Nephron (organoid): ENCODE measurements around the gene MVK.

ENCODE experiments used
- H3K27ac Mint-ChIP-seq, 3 experiments: 2 replicates each; pipeline ENCODE4 v1.8.0; 2020; ENCODE audit warnings: mixed read lengths in 3 of 3, mild to moderate bottlenecking in 2 of 3, moderate library complexity in 1 of 3
- H3K27me3 Mint-ChIP-seq: 2 replicates; pipeline ENCODE4 v1.8.0; 2021; ENCODE audit warnings: low read depth, mild to moderate bottlenecking, moderate library complexity, mixed read lengths
- H3K36me3 Mint-ChIP-seq: 2 replicates; pipeline ENCODE4 v1.8.0; 2020; ENCODE audit warnings: low read depth, mixed read lengths
- H3K4me1 Mint-ChIP-seq: 2 replicates; pipeline ENCODE4 v1.8.0; 2020; ENCODE audit warnings: mixed read lengths
- H3K4me3 Mint-ChIP-seq, 3 experiments: 2 replicates each; pipeline ENCODE4 v1.8.0; 2020; ENCODE audit warnings: mild to moderate bottlenecking in 3 of 3, mixed read lengths in 3 of 3, moderate library complexity in 2 of 3
- H3K9me3 Mint-ChIP-seq: 2 replicates; pipeline ENCODE4 v1.8.0; 2020; ENCODE audit warnings: mixed read lengths
- TF ChIP-seq, protein P1 (sequence below), 3 experiments: fragments of 200-600 bp; sonication (generic); IDR thresholded peaks; one replicate each; pipeline ENCODE4 v1.5.0; 2021; ENCODE audit warnings: antibody characterized with exemption in 3 of 3; ENCODE audit not compliant: unreplicated experiment in 3 of 3

MVK gene

DNA sequence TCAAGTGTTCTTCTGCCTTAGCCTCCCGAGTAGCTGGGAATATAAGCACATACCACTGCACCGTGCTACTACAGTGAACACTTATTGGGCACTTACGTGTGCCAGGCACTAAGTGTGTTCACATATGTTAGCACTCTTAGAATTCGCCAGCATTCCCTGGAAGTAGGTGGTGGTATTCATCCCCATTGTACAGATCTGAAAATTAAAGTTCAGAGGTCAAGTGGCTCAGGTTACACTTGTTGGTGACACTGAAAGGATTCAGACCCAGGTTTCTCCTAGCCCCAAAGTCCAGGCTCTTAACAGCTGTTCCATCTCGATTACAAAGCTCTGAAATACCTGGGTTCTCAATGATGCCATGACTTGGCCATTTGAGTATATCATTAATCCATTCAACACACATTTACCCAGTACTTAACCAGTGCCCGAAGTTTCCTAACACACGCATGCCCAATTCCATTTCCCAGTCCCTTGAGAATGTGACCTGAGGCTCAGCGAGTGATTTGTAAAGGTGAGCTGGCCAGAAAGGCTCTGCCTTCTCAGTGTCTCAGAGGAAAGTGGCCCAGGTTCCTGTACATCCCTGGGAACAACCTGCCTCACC lies 4.8 kb downstream of the MVK start:
- peak overlapping the region in 1 of 3 experiments; percentile 4 for H3K4me3 Mint-ChIP-seq
- peak overlapping the region; percentile 51 to 93 (median 60) for H3K27ac Mint-ChIP-seq
- peaks cover 50% of the 10 kb centered on the region for H3K36me3 Mint-ChIP-seq
- no peaks in the 10 kb centered on the region for H3K9me3 Mint-ChIP-seq
- H3K4me1 Mint-ChIP-seq: peaks cover 21% of the 10 kb centered on the region
- TF ChIP-seq, protein P1, sequence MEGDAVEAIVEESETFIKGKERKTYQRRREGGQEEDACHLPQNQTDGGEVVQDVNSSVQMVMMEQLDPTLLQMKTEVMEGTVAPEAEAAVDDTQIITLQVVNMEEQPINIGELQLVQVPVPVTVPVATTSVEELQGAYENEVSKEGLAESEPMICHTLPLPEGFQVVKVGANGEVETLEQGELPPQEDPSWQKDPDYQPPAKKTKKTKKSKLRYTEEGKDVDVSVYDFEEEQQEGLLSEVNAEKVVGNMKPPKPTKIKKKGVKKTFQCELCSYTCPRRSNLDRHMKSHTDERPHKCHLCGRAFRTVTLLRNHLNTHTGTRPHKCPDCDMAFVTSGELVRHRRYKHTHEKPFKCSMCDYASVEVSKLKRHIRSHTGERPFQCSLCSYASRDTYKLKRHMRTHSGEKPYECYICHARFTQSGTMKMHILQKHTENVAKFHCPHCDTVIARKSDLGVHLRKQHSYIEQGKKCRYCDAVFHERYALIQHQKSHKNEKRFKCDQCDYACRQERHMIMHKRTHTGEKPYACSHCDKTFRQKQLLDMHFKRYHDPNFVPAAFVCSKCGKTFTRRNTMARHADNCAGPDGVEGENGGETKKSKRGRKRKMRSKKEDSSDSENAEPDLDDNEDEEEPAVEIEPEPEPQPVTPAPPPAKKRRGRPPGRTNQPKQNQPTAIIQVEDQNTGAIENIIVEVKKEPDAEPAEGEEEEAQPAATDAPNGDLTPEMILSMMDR (IDR thresholded peaks at IDR 0.05; ENCODE audit: unreplicated experiment in 3 of 3): no peak
- no peaks in the 10 kb centered on the region for H3K27me3 Mint-ChIP-seq

DNA sequence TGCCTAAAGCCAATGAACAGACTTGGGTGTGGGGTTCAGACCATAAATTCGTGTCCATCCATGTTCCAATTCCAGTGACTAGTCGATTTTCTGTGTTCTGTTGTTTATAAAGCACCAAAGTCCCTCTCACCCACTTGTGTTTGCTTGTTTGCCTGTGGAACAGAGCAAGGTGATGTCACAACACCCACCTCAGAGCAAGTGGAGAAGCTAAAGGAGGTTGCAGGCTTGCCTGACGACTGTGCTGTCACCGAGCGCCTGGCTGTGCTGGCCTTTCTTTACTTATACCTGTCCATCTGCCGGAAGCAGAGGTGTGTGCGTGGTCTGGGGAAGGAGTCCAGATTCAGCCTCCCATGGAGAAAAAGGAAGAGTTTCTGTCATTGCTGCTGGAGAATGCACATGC lies 6.0 kb downstream of the MVK start:
- H3K4me1 Mint-ChIP-seq: peaks cover 10% of the 10 kb centered on the region

DNA sequence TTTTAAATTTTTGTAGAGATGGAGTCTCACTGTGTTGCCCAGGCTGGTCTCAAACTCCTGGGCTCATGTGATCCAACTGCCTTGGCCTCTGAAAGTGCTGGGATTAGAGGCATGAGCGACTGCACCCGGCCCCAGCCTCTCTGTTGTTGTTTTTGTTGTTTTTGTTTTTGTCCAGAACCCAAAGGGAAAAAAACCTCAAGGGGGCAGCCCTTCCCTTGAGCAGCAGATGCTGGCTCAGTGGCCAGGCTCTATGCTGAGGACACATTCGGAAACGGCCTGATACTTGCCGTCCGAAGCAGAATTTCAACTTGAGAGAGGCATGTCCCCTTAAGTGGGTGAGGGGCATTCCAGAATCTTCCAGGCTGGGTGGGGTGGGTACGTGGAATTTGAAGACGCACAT lies 6.7 kb downstream of the MVK start:
- no peaks in the 10 kb centered on the region for H3K9me3 Mint-ChIP-seq
- no peaks in the 10 kb centered on the region for H3K27me3 Mint-ChIP-seq
- peak overlapping the region in 1 of 3 experiments; percentile 45 for H3K27ac Mint-ChIP-seq
- no peak overlapping the region for H3K4me3 Mint-ChIP-seq
- H3K36me3 Mint-ChIP-seq: peaks cover 55% of the 10 kb centered on the region
- TF ChIP-seq, protein P1 (IDR thresholded peaks at IDR 0.05; ENCODE audit: unreplicated experiment in 3 of 3): no peak
- H3K4me1 Mint-ChIP-seq: peaks cover 6% of the 10 kb centered on the region

More for the DNA sequence above, 6.0 kb downstream of the MVK start:
- Mint-ChIP-seq H3K9me3 (no peaks in the 10 kb centered on the region), H3K27ac (peak overlapping the region in 1 of 3 experiments; percentile 30), H3K27me3 (no peaks in the 10 kb centered on the region), H3K36me3 (peaks cover 55% of the 10 kb centered on the region), H3K4me3 (no peak overlapping the region)
- TF ChIP-seq, protein P1 (IDR thresholded peaks at IDR 0.05; ENCODE audit: unreplicated experiment in 3 of 3): no peak

DNA sequence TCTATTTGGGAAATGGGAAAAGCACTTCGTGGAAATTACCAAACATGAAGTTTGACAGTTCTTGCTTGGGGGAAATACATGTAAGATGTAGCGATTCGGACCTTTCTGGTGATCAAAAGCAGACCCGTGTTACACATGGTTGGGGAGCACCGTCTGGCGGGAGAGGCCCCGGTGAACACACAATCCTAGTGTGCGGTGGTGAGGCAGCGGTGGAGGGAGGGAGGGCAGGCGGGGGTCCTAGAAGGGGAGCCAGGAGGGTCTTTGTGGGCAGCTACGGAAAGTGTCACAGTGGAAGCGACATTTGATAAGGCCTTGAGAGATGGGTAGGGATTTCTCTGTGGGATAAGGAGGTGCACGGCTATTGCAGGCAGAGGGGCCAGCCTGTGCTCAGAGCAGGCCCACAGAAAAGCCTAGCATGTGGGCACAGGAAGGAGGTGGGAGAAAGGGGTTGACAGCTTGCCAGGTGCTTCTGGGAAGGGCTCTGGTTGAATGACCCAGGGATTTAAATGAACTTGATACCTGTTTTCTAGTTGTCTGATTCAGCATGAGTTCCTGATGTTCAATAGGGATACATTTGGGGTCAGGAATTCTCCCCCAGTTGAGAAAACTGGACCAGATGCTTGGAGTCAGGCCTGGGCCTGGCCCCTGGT lies 7.2 kb downstream of the MVK start:
- H3K4me1 Mint-ChIP-seq: peaks cover 6% of the 10 kb centered on the region
- H3K27me3 Mint-ChIP-seq: no peaks in the 10 kb centered on the region
- TF ChIP-seq, protein P1 (IDR thresholded peaks at IDR 0.05; ENCODE audit: unreplicated experiment in 3 of 3): no peak
- no peak overlapping the region for H3K4me3 Mint-ChIP-seq
- H3K27ac Mint-ChIP-seq: peak overlapping the region in 2 of 3 experiments; percentile 45 to 52
- H3K9me3 Mint-ChIP-seq: no peaks in the 10 kb centered on the region
- peaks cover 55% of the 10 kb centered on the region for H3K36me3 Mint-ChIP-seq

DNA sequence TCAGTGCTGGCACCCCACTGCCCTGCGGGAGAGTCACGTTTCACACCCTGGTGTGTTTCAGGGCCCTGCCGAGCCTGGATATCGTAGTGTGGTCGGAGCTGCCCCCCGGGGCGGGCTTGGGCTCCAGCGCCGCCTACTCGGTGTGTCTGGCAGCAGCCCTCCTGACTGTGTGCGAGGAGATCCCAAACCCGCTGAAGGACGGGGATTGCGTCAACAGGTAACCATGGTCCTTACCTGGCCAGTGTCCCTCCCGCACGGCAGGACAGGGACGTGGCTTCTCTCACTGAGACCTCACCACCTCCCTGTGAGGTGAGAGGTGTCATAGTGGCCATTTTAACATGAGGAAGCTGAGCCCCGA lies 7.7 kb downstream of the MVK start:
- Mint-ChIP-seq H3K4me1 (peaks cover 6% of the 10 kb centered on the region), H3K4me3 (no peak overlapping the region), H3K9me3 (no peaks in the 10 kb centered on the region), H3K36me3 (peaks cover 53% of the 10 kb centered on the region), H3K27ac (peak overlapping the region in 1 of 3 experiments; percentile 45), H3K27me3 (no peaks in the 10 kb centered on the region)
- TF ChIP-seq, protein P1 (IDR thresholded peaks at IDR 0.05; ENCODE audit: unreplicated experiment in 3 of 3): no peak

DNA sequence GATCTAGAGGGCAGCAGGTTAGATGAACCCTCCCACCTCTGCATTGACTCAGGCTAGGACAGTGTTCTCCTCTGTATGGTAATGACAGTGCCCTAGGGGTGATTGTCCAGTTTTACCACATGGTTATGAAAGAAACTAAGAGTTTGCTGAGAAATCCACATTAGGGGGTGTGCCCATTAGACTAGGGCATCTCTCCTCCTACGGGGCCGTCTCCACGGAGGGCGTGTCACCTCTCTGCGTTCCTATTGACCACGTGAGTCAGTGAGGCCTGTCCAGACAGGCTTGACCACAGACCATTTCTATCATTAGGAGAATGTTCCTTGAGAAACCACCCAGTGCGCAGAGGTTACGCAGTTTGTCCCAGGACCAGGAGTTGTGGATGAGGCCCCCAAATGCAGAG lies 8.3 kb downstream of the MVK start:
- no peak overlapping the region for H3K4me3 Mint-ChIP-seq
- peak overlapping the region in 1 of 3 experiments; percentile 37 for H3K27ac Mint-ChIP-seq
- no peaks in the 10 kb centered on the region for H3K27me3 Mint-ChIP-seq
- no peaks in the 10 kb centered on the region for H3K9me3 Mint-ChIP-seq
- TF ChIP-seq, protein P1 (IDR thresholded peaks at IDR 0.05; ENCODE audit: unreplicated experiment in 3 of 3): no peak
- peaks cover 6% of the 10 kb centered on the region for H3K4me1 Mint-ChIP-seq
- peaks cover 50% of the 10 kb centered on the region for H3K36me3 Mint-ChIP-seq
